C1 segment of cervical spinal cord (tissue), 14 donors: Measurements from ENCODE around the gene NHLRC1.
A peak's percentile ranks its signal among the peaks of the same experiment; 100 is the strongest.

Experiments
- DNase-seq, 14 donors: peaks; one replicate each; lab custom pipeline; 2025; lab: John Stamatoyannopoulos, UW

The NHLRC1 gene

GRCh38 chr6:18139935-18140621 lies 17.6 kb upstream of the NHLRC1 start:
- no peak for DNase-seq

GRCh38 chr6:18138906-18139305 lies 16.4 kb upstream of the NHLRC1 start:
- no peak for DNase-seq

- DNase-seq: no peak
Observed at GRCh38 chr6:18136260-18136659, 13.8 kb upstream of the NHLRC1 start.

GRCh38 chr6:18135171-18135570 lies 12.7 kb upstream of the NHLRC1 start:
- no peak for DNase-seq

- DNase-seq: no peak
Observed at GRCh38 chr6:18132346-18132745, 9.9 kb upstream of the NHLRC1 start.

- no peak for DNase-seq
Observed at GRCh38 chr6:18126121-18126520, 3.6 kb upstream of the NHLRC1 start.

GRCh38 chr6:18121580-18122127 lies 823 bp downstream of the NHLRC1 start:
- DNase-seq: no peak

- no peak for DNase-seq
Observed at GRCh38 chr6:18119236-18119635, 3.2 kb downstream of the NHLRC1 start.

GRCh38 chr6:18118330-18118729 lies 4.1 kb downstream of the NHLRC1 start:
- peak in 2 of 14 donors; percentile 5 to 68 for DNase-seq

- no peak for DNase-seq
Observed at GRCh38 chr6:18117136-18117535, 5.3 kb downstream of the NHLRC1 start.

- no peak for DNase-seq
Observed at GRCh38 chr6:18115356-18115755, 7.1 kb downstream of the NHLRC1 start.

GRCh38 chr6:18110162-18110561 lies 12.3 kb downstream of the NHLRC1 start:
- DNase-seq: no peak

- no peak for DNase-seq
Observed at GRCh38 chr6:18107061-18107460, 15.4 kb downstream of the NHLRC1 start.

- peak in 1 of 14 donors; percentile 20 for DNase-seq
Observed at GRCh38 chr6:18102783-18103509, 19.5 kb downstream of the NHLRC1 start.

GRCh38 chr6:18101873-18102272 lies 20.6 kb downstream of the NHLRC1 start:
- DNase-seq: peak in 1 of 14 donors; percentile 14

GRCh38 chr6:18101271-18101670 lies 21.2 kb downstream of the NHLRC1 start:
- DNase-seq: no peak

GRCh38 chr6:18100296-18100695 lies 22.2 kb downstream of the NHLRC1 start:
- DNase-seq: peak in 9 of 14 donors; percentile 3 to 36 (median 14)

GRCh38 chr6:18099511-18099910 lies 23.0 kb downstream of the NHLRC1 start:
- DNase-seq: no peak

GRCh38 chr6:18096423-18096822 lies 26.1 kb downstream of the NHLRC1 start:
- no peak for DNase-seq

GRCh38 chr6:18091382-18091781 lies 31.1 kb downstream of the NHLRC1 start:
- DNase-seq: no peak

GRCh38 chr6:18090349-18090786 lies 32.1 kb downstream of the NHLRC1 start:
- DNase-seq: no peak

- DNase-seq: no peak
Observed at GRCh38 chr6:18088419-18089296, 33.8 kb downstream of the NHLRC1 start.
